ENCODE measurements around the gene RNF213. TPM values are rescaled to one million over a fixed set of nuclear protein-coding genes. Genes with fewer than 3 reads are reported as not detected.
"Not testable (repeated sequence)": the region's sequence is repeated elsewhere in the genome, so short reads cannot be mapped to it uniquely, and the experiment has no call there.

Gene RNF213
- total and polyA plus RNA-seq, 2 donors (not counting 1 experiment from before 2014, with no cell fraction given): 36.8 to 245 TPM

DNA sequence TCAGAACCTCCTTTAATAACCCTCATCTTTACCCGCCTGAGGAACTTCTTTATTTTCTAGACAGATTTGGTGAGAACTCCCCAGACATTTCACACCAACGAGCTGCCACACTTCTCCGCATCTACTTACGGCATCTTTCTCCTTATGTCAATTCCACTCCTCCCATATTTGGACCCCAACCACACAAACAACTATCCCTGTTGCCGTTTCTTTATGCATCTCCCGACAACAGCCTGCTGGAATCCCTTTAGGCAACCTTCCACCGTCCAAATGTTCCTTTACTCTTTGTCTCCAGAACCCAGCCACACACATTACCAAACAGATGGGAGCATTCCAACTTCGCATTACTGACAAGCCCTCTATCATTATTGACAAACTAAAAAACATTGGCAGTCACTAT, 145.5 kb downstream of the RNF213 start:
- H3K27me3 ChIP-seq (ENCODE audit: control insufficient read depth, insufficient read depth, low read length): no peaks in the 10 kb centered on the region
- no peak overlapping the region for H3K4me2 ChIP-seq (ENCODE audit: extremely low read depth, insufficient read depth, low read length)
- H3K4me1 ChIP-seq (ENCODE audit: control insufficient read depth, extremely low read depth, insufficient read depth, low read length): no peaks in the 10 kb centered on the region
- no peak for TF ChIP-seq EZH2 (IDR thresholded peaks at IDR 0.05; ENCODE audit: low read length, missing control alignments)
- TF ChIP-seq, protein P1, sequence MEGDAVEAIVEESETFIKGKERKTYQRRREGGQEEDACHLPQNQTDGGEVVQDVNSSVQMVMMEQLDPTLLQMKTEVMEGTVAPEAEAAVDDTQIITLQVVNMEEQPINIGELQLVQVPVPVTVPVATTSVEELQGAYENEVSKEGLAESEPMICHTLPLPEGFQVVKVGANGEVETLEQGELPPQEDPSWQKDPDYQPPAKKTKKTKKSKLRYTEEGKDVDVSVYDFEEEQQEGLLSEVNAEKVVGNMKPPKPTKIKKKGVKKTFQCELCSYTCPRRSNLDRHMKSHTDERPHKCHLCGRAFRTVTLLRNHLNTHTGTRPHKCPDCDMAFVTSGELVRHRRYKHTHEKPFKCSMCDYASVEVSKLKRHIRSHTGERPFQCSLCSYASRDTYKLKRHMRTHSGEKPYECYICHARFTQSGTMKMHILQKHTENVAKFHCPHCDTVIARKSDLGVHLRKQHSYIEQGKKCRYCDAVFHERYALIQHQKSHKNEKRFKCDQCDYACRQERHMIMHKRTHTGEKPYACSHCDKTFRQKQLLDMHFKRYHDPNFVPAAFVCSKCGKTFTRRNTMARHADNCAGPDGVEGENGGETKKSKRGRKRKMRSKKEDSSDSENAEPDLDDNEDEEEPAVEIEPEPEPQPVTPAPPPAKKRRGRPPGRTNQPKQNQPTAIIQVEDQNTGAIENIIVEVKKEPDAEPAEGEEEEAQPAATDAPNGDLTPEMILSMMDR (conservative IDR thresholded peaks at IDR 0.05 in 1 of 2, IDR thresholded peaks at IDR 0.05 in 1 of 2; ENCODE audit: low read depth in 1 of 2, low read length in 2 of 2): no peak
- H2AFZ ChIP-seq (ENCODE audit: low read length): no peak overlapping the region
- H3K9me3 ChIP-seq (ENCODE audit: control insufficient read depth, insufficient read depth, low read depth, low read length): no peaks in the 10 kb centered on the region
- H4K20me1 ChIP-seq (ENCODE audit: control insufficient read depth, extremely low read depth, insufficient read depth, low read length): no peaks in the 10 kb centered on the region
- H3K36me3 ChIP-seq (ENCODE audit: control insufficient read depth, insufficient read depth, low read length): no peaks in the 10 kb centered on the region
- H3K79me2 ChIP-seq (ENCODE audit: control insufficient read depth, insufficient read depth, low read length): no peaks in the 10 kb centered on the region
- H3K27ac ChIP-seq (ENCODE audit: insufficient read depth, low read length): no peak overlapping the region
- no peak overlapping the region for H3K9ac ChIP-seq (ENCODE audit: insufficient read depth, low read length)
- H3K4me3 ChIP-seq (replicated peaks in 1 of 4; ENCODE audit: control extremely low read depth in 1 of 4, insufficient read depth in 1 of 4, low read depth in 3 of 4, low read length in 4 of 4): no peak overlapping the region
- no peak for DNase-seq (ENCODE audit: low read depth in 2 of 2)

DNA sequence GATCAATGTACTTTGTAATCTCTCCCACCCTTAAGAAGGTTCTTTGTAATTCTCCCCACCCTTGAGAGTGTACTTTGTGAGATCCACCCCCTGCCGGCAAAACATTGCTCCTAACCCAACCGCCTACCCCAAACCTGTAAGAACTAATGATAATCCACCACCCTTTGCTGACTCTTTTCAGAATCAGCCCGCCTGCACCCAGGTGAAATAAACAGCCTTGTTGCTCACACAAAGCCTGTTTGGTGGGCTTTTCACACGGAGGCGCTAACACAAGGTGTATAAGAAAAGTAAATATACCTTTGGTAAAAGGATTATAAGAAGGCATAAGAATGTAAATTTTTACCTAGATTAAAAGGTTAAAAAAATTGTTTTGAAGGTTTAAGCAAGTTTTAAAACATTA, 147.3 kb downstream of the RNF213 start:
- H3K9me3 ChIP-seq (ENCODE audit: control insufficient read depth, insufficient read depth, low read depth, low read length); DNase-seq (ENCODE audit: low read depth in 2 of 2); H4K20me1 ChIP-seq (ENCODE audit: control insufficient read depth, extremely low read depth, insufficient read depth, low read length); H2AFZ ChIP-seq (ENCODE audit: low read length); H3K4me3 ChIP-seq (replicated peaks in 1 of 4; ENCODE audit: control extremely low read depth in 1 of 4, insufficient read depth in 1 of 4, low read depth in 3 of 4, low read length in 4 of 4); H3K27me3 ChIP-seq (ENCODE audit: control insufficient read depth, insufficient read depth, low read length); H3K4me1 ChIP-seq (ENCODE audit: control insufficient read depth, extremely low read depth, insufficient read depth, low read length); H3K79me2 ChIP-seq (ENCODE audit: control insufficient read depth, insufficient read depth, low read length); H3K4me2 ChIP-seq (ENCODE audit: extremely low read depth, insufficient read depth, low read length); H3K27ac ChIP-seq (ENCODE audit: insufficient read depth, low read length); H3K9ac ChIP-seq (ENCODE audit: insufficient read depth, low read length); H3K36me3 ChIP-seq (ENCODE audit: control insufficient read depth, insufficient read depth, low read length): not testable (repeated sequence)

DNA sequence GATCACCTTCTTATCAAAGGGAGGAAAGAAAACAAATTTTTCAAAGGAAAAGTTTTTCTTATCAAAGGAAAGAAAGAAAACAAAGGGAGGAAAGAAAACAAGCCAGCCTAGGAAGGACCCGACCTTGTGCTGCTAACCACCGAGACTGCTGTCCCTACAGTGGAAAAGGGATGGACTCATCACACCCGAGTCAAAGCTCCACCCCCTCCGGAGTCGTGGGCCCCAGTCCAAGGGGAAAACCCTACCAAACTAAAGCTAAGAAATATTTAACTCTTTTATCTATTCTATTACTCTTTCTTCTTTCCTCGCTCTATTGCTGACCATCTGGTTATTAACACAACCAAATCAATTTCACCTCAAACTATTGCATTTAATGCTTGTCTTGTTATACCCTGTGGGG, 148.2 kb downstream of the RNF213 start:
- TF ChIP-seq, protein P1 (conservative IDR thresholded peaks at IDR 0.05 in 1 of 2, IDR thresholded peaks at IDR 0.05 in 1 of 2; ENCODE audit: low read depth in 1 of 2, low read length in 2 of 2): no peak
- TF ChIP-seq EZH2 (IDR thresholded peaks at IDR 0.05; ENCODE audit: low read length, missing control alignments): no peak
- H2AFZ ChIP-seq (ENCODE audit: low read length): no peak overlapping the region
- no peaks in the 10 kb centered on the region for H3K27me3 ChIP-seq (ENCODE audit: control insufficient read depth, insufficient read depth, low read length)
- H3K4me2 ChIP-seq (ENCODE audit: extremely low read depth, insufficient read depth, low read length): no peak overlapping the region
- H3K4me1 ChIP-seq (ENCODE audit: control insufficient read depth, extremely low read depth, insufficient read depth, low read length): no peaks in the 10 kb centered on the region
- no peak overlapping the region for H3K27ac ChIP-seq (ENCODE audit: insufficient read depth, low read length)
- no peak overlapping the region for H3K4me3 ChIP-seq (replicated peaks in 1 of 4; ENCODE audit: control extremely low read depth in 1 of 4, insufficient read depth in 1 of 4, low read depth in 3 of 4, low read length in 4 of 4)
- no peak overlapping the region for H3K9ac ChIP-seq (ENCODE audit: insufficient read depth, low read length)
- no peaks in the 10 kb centered on the region for H4K20me1 ChIP-seq (ENCODE audit: control insufficient read depth, extremely low read depth, insufficient read depth, low read length)
- H3K9me3 ChIP-seq (ENCODE audit: control insufficient read depth, insufficient read depth, low read depth, low read length): no peaks in the 10 kb centered on the region
- H3K36me3 ChIP-seq (ENCODE audit: control insufficient read depth, insufficient read depth, low read length): no peaks in the 10 kb centered on the region
- no peak for DNase-seq (ENCODE audit: low read depth in 2 of 2)
- no peaks in the 10 kb centered on the region for H3K79me2 ChIP-seq (ENCODE audit: control insufficient read depth, insufficient read depth, low read length)

All from fibroblast of lung (primary cell).